SK-N-SH (cell line): ENCODE results near the gene IL10RA. TPM values are rescaled to one million over a fixed set of nuclear protein-coding genes. Genes with fewer than 3 reads are reported as not detected.

Experiments used
- CTCF ChIA-PET: fragments of 300-600, 350-600 bp; formaldehyde crosslinking; extraction: SDS; loops from one replicate; lab custom pipeline; 2021; lab: Yijun Ruan, JAX
- POLR2A ChIA-PET: fragments of 350-600 bp; sonication (Branson Sonifier 250); formaldehyde crosslinking; extraction: SDS; loops from one replicate; lab custom pipeline; 2020; ENCODE audit warnings: antibody characterized with exemption, inconsistent platforms; lab: Yijun Ruan, JAX
- DNase-seq: peaks from one replicate; pipeline ENCODE4 v3.0.0; 2012
- H2AFZ ChIP-seq: fragments of 200-600 bp; sonication (generic); 2 replicates; pipeline ENCODE4 v1.8.1; 2016; ENCODE audit warnings: antibody characterized with exemption, mild to moderate bottlenecking, low read depth
- H3F3A ChIP-seq: fragments of 200-600 bp; sonication (generic); replicated peaks from 2 replicates; pipeline ENCODE3; 2016; ENCODE audit warnings: antibody characterized with exemption, mild to moderate bottlenecking; ENCODE audit not compliant: insufficient read depth
- H3K27ac ChIP-seq, 2 experiments: fragments of 200-500 bp in 1 of 2; fragments of 200-600 bp in 1 of 2; sonication (Bioruptor generic) in 1 of 2; sonication (generic), shearing (Covaris generic) in 1 of 2; 2 replicates each; pipeline versions ENCODE4 v1.5.1 to v1.6.1; 2014 to 2016; ENCODE audit warnings: low read depth in 2 of 2, inconsistent platforms in 1 of 2, low read length in 1 of 2, mild to moderate bottlenecking in 1 of 2, mixed read lengths in 1 of 2
- H3K27me3 ChIP-seq: fragments of 200-600 bp; sonication (generic), shearing (Covaris generic); 2 replicates; pipeline ENCODE4 v1.6.1; 2016; ENCODE audit warnings: mixed run types; ENCODE audit not compliant: insufficient read depth
- H3K36me3 ChIP-seq, 2 experiments: fragments of 200-500 bp in 1 of 2; fragments of 200-600 bp in 1 of 2; sonication (Bioruptor generic) in 1 of 2; sonication (generic) in 1 of 2; replicated peaks in 1 of 2; 2 replicates each; pipeline versions ENCODE3 to v1.5.1; 2014 to 2016; ENCODE audit warnings: low read length in 1 of 2, mild to moderate bottlenecking in 1 of 2; ENCODE audit not compliant: insufficient read depth in 2 of 2, control insufficient read depth in 1 of 2
- H3K4me1 ChIP-seq, 2 experiments: fragments of 200-500 bp in 1 of 2; fragments of 200-600 bp in 1 of 2; sonication (Bioruptor generic) in 1 of 2; sonication (generic), shearing (Covaris generic) in 1 of 2; 2 replicates each; pipeline versions ENCODE4 v1.5.1 to v1.6.1; 2014 to 2016; ENCODE audit warnings: low read depth in 1 of 2, low read length in 1 of 2, mixed run types in 1 of 2; ENCODE audit not compliant: insufficient read depth in 2 of 2, control insufficient read depth in 1 of 2
- H3K4me2 ChIP-seq: fragments of 200-600 bp; sonication (generic), shearing (Covaris generic); 2 replicates; pipeline ENCODE4 v1.6.1; 2017; ENCODE audit warnings: mixed run types
- H3K4me3 ChIP-seq, 2 experiments: fragments of 200-500 bp in 1 of 2; fragments of 200-600 bp in 1 of 2; sonication (Bioruptor generic) in 1 of 2; sonication (generic), shearing (Covaris generic) in 1 of 2; 2 replicates each; pipeline versions ENCODE4 v1.5.1 to v1.8.1; 2014 to 2016; ENCODE audit warnings: low read depth in 2 of 2, inconsistent platforms in 1 of 2, low read length in 1 of 2, mild to moderate bottlenecking in 1 of 2, mixed read lengths in 1 of 2, moderate library complexity in 1 of 2
- H3K79me2 ChIP-seq: fragments of 200-600 bp; sonication (generic); 2 replicates; pipeline ENCODE4 v1.8.1; 2017; ENCODE audit warnings: mild to moderate bottlenecking; ENCODE audit not compliant: insufficient read depth
- H3K9ac ChIP-seq: fragments of 200-600 bp; sonication (generic); 2 replicates; pipeline ENCODE4 v1.6.1; 2017; ENCODE audit warnings: mixed run types
- H3K9me2 ChIP-seq: fragments of 200-600 bp; sonication (generic); 2 replicates; pipeline ENCODE4 v1.6.1; 2017; ENCODE audit warnings: mixed run types
- H3K9me3 ChIP-seq: fragments of 200-600 bp; sonication (generic); 2 replicates; pipeline ENCODE4 v1.6.1; 2017; ENCODE audit warnings: mixed run types, mild to moderate bottlenecking, moderate library complexity
- H4K20me1 ChIP-seq: fragments of 200-600 bp; sonication (generic); 2 replicates; pipeline ENCODE4 v1.6.1; 2017; ENCODE audit warnings: mild to moderate bottlenecking, mixed run types; ENCODE audit not compliant: insufficient read depth
- EP300 ChIP-seq, 2 experiments: IDR thresholded peaks; 2 replicates each; pipeline versions ENCODE4 v1.4.0 to v1.6.1; 2012; ENCODE audit warnings: borderline replicate concordance in 1 of 2, low read depth in 1 of 2, low read length in 1 of 2
- FOSL2 ChIP-seq: IDR thresholded peaks from 2 replicates; pipeline ENCODE4 v1.4.0; 2012; ENCODE audit warnings: low read depth, mild to moderate bottlenecking, moderate library complexity, borderline replicate concordance
- FOXJ3 ChIP-seq: sonication (generic); formaldehyde crosslinking; IDR thresholded peaks from 2 replicates; pipeline ENCODE4 v1.5.1; 2020; ENCODE audit warnings: mild to moderate bottlenecking, missing genetic modification reagents
- MXI1 ChIP-seq: IDR thresholded peaks from 2 replicates; pipeline ENCODE4 v1.6.1; 2012; ENCODE audit warnings: mild to moderate bottlenecking, low read depth, low read length, improper control_type of control experiment
- NFIC ChIP-seq: IDR thresholded peaks from 2 replicates; pipeline ENCODE4 v1.4.0; 2012; ENCODE audit warnings: borderline replicate concordance
- RAD21 ChIP-seq: IDR thresholded peaks from 2 replicates; pipeline ENCODE4 v1.6.1; 2012; ENCODE audit warnings: mild to moderate bottlenecking, low read length
- SIN3A ChIP-seq: IDR thresholded peaks from 2 replicates; pipeline ENCODE4 v1.6.1; 2012; ENCODE audit warnings: low read depth, mild to moderate bottlenecking, low read length, moderate library complexity, borderline replicate concordance
- TCF12 ChIP-seq: IDR thresholded peaks from 2 replicates; pipeline ENCODE4 v1.4.0; 2012
- TEAD4 ChIP-seq: IDR thresholded peaks from 2 replicates; pipeline ENCODE4 v1.4.0; 2012; ENCODE audit warnings: mild to moderate bottlenecking, borderline replicate concordance; ENCODE audit not compliant: insufficient read depth
- WGBS: methylation state at CpG from one replicate; pipeline ENCODE4 v1.1.6; 2017; ENCODE audit warnings: low lambda C conversion rate; 5-methylcytosine and 5-hydroxymethylcytosine counted together
- polyA plus RNA-seq, 3 experiments: library from polyadenylated mRNA; depleted of rRNA; stranded (reverse); fragments of >200 nt; gene quantifications; 2 replicates each; pipeline ENCODE4 v1.2.3, GENCODE V29; 2012
- TF ChIP-seq, protein P1 (sequence below): IDR thresholded peaks from 2 replicates; pipeline ENCODE4 v1.4.0; 2012; ENCODE audit warnings: low read depth
- TF ChIP-seq, protein P2 (sequence below): fragments of 200-600 bp; sonication (generic); IDR thresholded peaks from 2 replicates; pipeline ENCODE4 v1.6.1; 2017; ENCODE audit warnings: antibody characterized with exemption, mild to moderate bottlenecking, moderate library complexity
- TF ChIP-seq, protein P3 (sequence below): fragments of 150-350 bp; IDR thresholded peaks from 2 replicates; pipeline ENCODE4 v1.6.1; 2016; ENCODE audit warnings: mild to moderate bottlenecking, low read depth, low read length
- TF ChIP-seq, protein P4 (sequence below): fragments of 150-350 bp; IDR thresholded peaks from 2 replicates; pipeline ENCODE4 v1.6.1; 2017; ENCODE audit warnings: antibody characterized with exemption, low read length, low read depth, borderline replicate concordance
- TF ChIP-seq, protein P5 (sequence below): IDR thresholded peaks from 2 replicates; pipeline ENCODE4; 2012

The IL10RA gene
- polyA plus RNA-seq, 1 of the 3 experiments (the other 2 are of a cell fraction): not detected

DNA sequence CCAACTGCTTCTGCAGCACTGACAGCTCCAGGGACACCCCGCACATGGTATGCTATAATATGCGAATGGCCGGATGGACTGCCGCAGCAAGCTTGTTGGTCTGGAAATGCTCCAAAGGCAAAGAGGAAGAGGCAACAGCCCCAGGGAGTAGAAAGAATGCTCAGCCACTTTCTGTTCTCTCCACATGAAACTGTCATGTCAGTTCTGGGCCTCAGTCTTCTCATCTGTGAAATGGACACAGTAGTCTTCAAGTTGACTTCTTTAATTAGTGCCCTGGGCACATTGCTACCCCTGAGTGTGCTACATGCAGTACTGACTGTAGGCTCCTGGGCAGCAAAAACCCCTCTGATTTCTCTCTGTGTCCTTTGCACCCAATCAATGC is 19.9 kb downstream of the IL10RA start:
- H4K20me1 ChIP-seq: no peaks in the 10 kb centered on the region
- POLR2A ChIA-PET: no interaction called here
- CTCF ChIA-PET: interaction anchor here (1.1 to 1.9 kb wide), 3 partner anchors 47 to 189 kb away, joined by 3 to 6 read pairs (median 3); no protein-coding TSS in a partner anchor

More for the DNA sequence above, 19.9 kb downstream of the IL10RA start:
- H3K4me1 ChIP-seq: no peaks in the 10 kb centered on the region
- H3K9ac ChIP-seq: no peak overlapping the region
- no peak for TF ChIP-seq SIN3A
- TF ChIP-seq RAD21: no peak
- TF ChIP-seq MXI1: no peak
- TF ChIP-seq, protein P1, sequence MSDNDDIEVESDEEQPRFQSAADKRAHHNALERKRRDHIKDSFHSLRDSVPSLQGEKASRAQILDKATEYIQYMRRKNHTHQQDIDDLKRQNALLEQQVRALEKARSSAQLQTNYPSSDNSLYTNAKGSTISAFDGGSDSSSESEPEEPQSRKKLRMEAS: no peak
- TF ChIP-seq, protein P2, sequence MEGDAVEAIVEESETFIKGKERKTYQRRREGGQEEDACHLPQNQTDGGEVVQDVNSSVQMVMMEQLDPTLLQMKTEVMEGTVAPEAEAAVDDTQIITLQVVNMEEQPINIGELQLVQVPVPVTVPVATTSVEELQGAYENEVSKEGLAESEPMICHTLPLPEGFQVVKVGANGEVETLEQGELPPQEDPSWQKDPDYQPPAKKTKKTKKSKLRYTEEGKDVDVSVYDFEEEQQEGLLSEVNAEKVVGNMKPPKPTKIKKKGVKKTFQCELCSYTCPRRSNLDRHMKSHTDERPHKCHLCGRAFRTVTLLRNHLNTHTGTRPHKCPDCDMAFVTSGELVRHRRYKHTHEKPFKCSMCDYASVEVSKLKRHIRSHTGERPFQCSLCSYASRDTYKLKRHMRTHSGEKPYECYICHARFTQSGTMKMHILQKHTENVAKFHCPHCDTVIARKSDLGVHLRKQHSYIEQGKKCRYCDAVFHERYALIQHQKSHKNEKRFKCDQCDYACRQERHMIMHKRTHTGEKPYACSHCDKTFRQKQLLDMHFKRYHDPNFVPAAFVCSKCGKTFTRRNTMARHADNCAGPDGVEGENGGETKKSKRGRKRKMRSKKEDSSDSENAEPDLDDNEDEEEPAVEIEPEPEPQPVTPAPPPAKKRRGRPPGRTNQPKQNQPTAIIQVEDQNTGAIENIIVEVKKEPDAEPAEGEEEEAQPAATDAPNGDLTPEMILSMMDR: no peak
- TF ChIP-seq, protein P3, sequence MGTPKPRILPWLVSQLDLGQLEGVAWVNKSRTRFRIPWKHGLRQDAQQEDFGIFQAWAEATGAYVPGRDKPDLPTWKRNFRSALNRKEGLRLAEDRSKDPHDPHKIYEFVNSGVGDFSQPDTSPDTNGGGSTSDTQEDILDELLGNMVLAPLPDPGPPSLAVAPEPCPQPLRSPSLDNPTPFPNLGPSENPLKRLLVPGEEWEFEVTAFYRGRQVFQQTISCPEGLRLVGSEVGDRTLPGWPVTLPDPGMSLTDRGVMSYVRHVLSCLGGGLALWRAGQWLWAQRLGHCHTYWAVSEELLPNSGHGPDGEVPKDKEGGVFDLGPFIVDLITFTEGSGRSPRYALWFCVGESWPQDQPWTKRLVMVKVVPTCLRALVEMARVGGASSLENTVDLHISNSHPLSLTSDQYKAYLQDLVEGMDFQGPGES: no peak
- no peak for TF ChIP-seq TEAD4
- TF ChIP-seq, protein P4, sequence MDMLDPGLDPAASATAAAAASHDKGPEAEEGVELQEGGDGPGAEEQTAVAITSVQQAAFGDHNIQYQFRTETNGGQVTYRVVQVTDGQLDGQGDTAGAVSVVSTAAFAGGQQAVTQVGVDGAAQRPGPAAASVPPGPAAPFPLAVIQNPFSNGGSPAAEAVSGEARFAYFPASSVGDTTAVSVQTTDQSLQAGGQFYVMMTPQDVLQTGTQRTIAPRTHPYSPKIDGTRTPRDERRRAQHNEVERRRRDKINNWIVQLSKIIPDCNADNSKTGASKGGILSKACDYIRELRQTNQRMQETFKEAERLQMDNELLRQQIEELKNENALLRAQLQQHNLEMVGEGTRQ: no peak
- TF ChIP-seq EP300 (IDR thresholded peaks at IDR 0.05; ENCODE audit: borderline replicate concordance in 1 of 2, low read depth in 1 of 2, low read length in 1 of 2): no peak
- TF ChIP-seq TCF12: no peak
- no peak for TF ChIP-seq FOSL2
- TF ChIP-seq, protein P5, sequence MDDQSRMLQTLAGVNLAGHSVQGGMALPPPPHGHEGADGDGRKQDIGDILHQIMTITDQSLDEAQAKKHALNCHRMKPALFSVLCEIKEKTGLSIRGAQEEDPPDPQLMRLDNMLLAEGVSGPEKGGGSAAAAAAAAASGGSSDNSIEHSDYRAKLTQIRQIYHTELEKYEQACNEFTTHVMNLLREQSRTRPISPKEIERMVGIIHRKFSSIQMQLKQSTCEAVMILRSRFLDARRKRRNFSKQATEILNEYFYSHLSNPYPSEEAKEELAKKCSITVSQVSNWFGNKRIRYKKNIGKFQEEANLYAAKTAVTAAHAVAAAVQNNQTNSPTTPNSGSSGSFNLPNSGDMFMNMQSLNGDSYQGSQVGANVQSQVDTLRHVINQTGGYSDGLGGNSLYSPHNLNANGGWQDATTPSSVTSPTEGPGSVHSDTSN: no peak
- TF ChIP-seq NFIC: no peak
- TF ChIP-seq FOXJ3: no peak
- DNase-seq: no peak
- no peaks in the 10 kb centered on the region for H3K9me3 ChIP-seq
- no peak overlapping the region for H2AFZ ChIP-seq
- no peak overlapping the region for H3K4me3 ChIP-seq
- H3K36me3 ChIP-seq: no peaks in the 10 kb centered on the region
- no peaks in the 10 kb centered on the region for H3K9me2 ChIP-seq
- WGBS: no CpG with 5 or more reads among the region's 4 CpGs
- no peak overlapping the region for H3K4me2 ChIP-seq
- no peaks in the 10 kb centered on the region for H3F3A ChIP-seq
- no peak overlapping the region for H3K27ac ChIP-seq
- no peaks in the 10 kb centered on the region for H3K79me2 ChIP-seq
- H3K27me3 ChIP-seq: no peaks in the 10 kb centered on the region; the same call in 1 of the 2 replicates
